CD4-positive, alpha-beta T cell (primary cell): Measurements from ENCODE around the gene VPS51. TPM values are rescaled to one million over a fixed set of nuclear protein-coding genes. Genes with fewer than 3 reads are reported as not detected.

Experiments used
- ATAC-seq: fragments of 200-7000 bp; cut with Tn5 transposase; one replicate; pipeline ENCODE4 v1.10.0; 2022; ENCODE audit warnings: mild to moderate bottlenecking; ENCODE audit not compliant: poor library complexity
- CTCF ChIA-PET: fragments of 350-600 bp; sonication (Branson Sonifier 250); formaldehyde crosslinking; loops from one replicate; lab custom pipeline; 2021; ENCODE audit warnings: antibody characterized with exemption, inconsistent platforms; lab: Charles Lee
- POLR2A ChIA-PET: fragments of 350-600 bp; sonication (Branson Sonifier 250); formaldehyde crosslinking; loops from one replicate; lab custom pipeline; 2021; ENCODE audit warnings: antibody characterized with exemption, inconsistent platforms; lab: Charles Lee
- DNase-seq, 14 experiments: peaks; one replicate each; pipeline ENCODE4 v3.0.0-alpha.2; 2013 to 2020; ENCODE audit warnings: mixed read lengths in 2 of 14
- H3K27ac ChIP-seq, 2 donors: one replicate each; pipeline versions ENCODE4 v1.5.1 to v1.7.0; 2013; ENCODE audit warnings: low read length in 2 of 2, low read depth in 1 of 2, mild to moderate bottlenecking in 1 of 2
- H3K27me3 ChIP-seq, 2 experiments: 1 replicate in 1 of 2; 2 replicates in 1 of 2; pipeline versions ENCODE4 v1.6.1 to v1.7.0; 2013; ENCODE audit warnings: low read length in 2 of 2, control low read depth in 1 of 2, mild to moderate bottlenecking in 1 of 2, moderate library complexity in 1 of 2; ENCODE audit not compliant: insufficient read depth in 2 of 2, control insufficient read depth in 1 of 2
- H3K36me3 ChIP-seq: one replicate; pipeline ENCODE4 v1.6.1; 2013; ENCODE audit warnings: low read length, control low read depth; ENCODE audit not compliant: insufficient read depth
- H3K4me1 ChIP-seq: one replicate; pipeline ENCODE4 v1.6.1; 2013; ENCODE audit warnings: low read length, control low read depth; ENCODE audit not compliant: insufficient read depth
- H3K4me3 ChIP-seq: one replicate; pipeline ENCODE4 v1.5.1; 2013; ENCODE audit warnings: mild to moderate bottlenecking, low read length, moderate library complexity
- H3K9me3 ChIP-seq, 2 experiments: 1 replicate in 1 of 2; 2 replicates in 1 of 2; pipeline versions ENCODE4 v1.6.1 to v1.7.0; 2013; ENCODE audit warnings: low read length in 2 of 2, mild to moderate bottlenecking in 2 of 2, control low read depth in 1 of 2, moderate library complexity in 1 of 2; ENCODE audit not compliant: control insufficient read depth in 1 of 2, insufficient read depth in 1 of 2
- H3K27ac Mint-ChIP-seq: one replicate; pipeline ENCODE4 v1.8.0; 2020; ENCODE audit warnings: mixed read lengths
- H3K27me3 Mint-ChIP-seq: one replicate; pipeline ENCODE4 v1.8.0; 2021; ENCODE audit warnings: mixed read lengths
- H3K36me3 Mint-ChIP-seq: one replicate; pipeline ENCODE4 v1.8.0; 2021; ENCODE audit warnings: low read depth, mixed read lengths
- H3K4me1 Mint-ChIP-seq: one replicate; pipeline ENCODE4 v1.8.0; 2021; ENCODE audit warnings: low read depth, mixed read lengths
- H3K4me3 Mint-ChIP-seq: one replicate; pipeline ENCODE4 v1.8.0; 2020; ENCODE audit warnings: mild to moderate bottlenecking, mixed read lengths
- H3K9me3 Mint-ChIP-seq: one replicate; pipeline ENCODE4 v1.8.0; 2020; ENCODE audit warnings: mixed read lengths
- intact Hi-C, 2 experiments: fragments of 100-400 bp; cut with DNase I in 1 of 2; cut with micrococcal nuclease in 1 of 2; formaldehyde crosslinking; loops; one replicate each; pipeline versions ENCODE4 v1.15.1 to v1.9.0; 2023 to 2025; cut with DNase I, micrococcal nuclease
- total RNA-seq, 174 experiments: library from RNA in 2 of 174; stranded (reverse) in 2 of 174; gene quantifications; one replicate each; pipeline ENCODE4 v1.2.3 and lab custom pipeline; 2021 to 2026
- TF ChIP-seq, protein P1 (sequence below): fragments of 200-600 bp; IDR thresholded peaks from one replicate; pipeline ENCODE4 v1.8.0; 2022; ENCODE audit warnings: antibody characterized with exemption, mild to moderate bottlenecking

Gene VPS51
- total RNA-seq, 2 experiments from 2014 or later, result 243 to 246 TPM

DNA sequence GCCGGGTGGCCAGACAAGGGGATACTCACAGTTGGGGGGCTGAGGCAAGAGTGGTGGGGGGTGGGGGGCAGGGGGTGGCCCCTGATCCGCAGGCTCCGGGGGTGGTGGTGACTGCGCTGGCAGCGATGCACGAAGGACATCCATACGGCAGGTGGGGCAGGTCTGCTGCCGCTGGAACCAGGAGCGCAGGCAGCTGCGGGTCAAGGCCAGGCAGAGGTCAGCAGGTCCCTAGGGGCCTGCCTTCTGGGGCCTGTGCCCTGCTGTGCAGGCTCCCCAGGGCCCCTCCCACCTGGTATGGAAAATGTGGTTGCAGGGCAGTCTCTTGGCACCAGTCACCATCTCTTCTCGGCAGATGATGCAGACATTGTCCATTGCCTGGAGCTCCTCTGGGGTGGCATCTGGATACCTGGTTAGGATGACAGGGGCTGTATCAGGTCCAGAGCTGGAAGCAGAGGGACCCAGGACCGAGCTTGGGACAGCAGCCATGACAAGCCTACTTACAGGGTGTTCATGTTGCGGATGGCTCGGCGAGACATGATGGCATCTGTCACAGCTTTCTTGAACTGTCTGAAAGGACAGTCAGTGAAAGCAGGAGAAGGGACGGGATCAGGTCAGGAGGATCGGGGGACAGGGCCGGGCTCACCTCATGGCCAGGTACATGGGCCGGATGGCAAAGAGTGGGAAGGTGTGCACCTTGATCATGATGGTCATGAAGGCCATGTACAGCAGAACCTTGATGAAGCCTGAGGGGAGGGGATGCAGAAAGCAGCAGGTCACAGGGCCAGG, 34.8 kb downstream of the VPS51 start:
- Mint-ChIP-seq H3K36me3 (peaks cover 93% of the 10 kb centered on the region), H3K27ac (peak overlapping the region; percentile 30), H3K27me3 (no peaks in the 10 kb centered on the region), H3K4me1 (peaks cover 35% of the 10 kb centered on the region), H3K9me3 (no peaks in the 10 kb centered on the region), H3K4me3 (peak overlapping the region; percentile 56)
- Histone ChIP-seq H3K4me1 (peaks cover 38% of the 10 kb centered on the region), H3K4me3 (no peak overlapping the region), H3K36me3 (peaks cover 74% of the 10 kb centered on the region), H3K27ac (no peak overlapping the region), H3K27me3 (no peaks in the 10 kb centered on the region), H3K9me3 (no peaks in the 10 kb centered on the region)
- no peak for ATAC-seq
- DNase-seq, result peak in 1 of 14 experiments; percentile 23
- ChIA-PET CTCF (no interaction called here), POLR2A (interaction anchor here (0.6 to 3.1 kb wide), 3 partner anchors 9 to 352 kb away, joined by 3 to 18 read pairs (median 6); partner anchors contain the start of genes FAU, MRPL49 and TM7SF2)
- TF ChIP-seq, protein P1, sequence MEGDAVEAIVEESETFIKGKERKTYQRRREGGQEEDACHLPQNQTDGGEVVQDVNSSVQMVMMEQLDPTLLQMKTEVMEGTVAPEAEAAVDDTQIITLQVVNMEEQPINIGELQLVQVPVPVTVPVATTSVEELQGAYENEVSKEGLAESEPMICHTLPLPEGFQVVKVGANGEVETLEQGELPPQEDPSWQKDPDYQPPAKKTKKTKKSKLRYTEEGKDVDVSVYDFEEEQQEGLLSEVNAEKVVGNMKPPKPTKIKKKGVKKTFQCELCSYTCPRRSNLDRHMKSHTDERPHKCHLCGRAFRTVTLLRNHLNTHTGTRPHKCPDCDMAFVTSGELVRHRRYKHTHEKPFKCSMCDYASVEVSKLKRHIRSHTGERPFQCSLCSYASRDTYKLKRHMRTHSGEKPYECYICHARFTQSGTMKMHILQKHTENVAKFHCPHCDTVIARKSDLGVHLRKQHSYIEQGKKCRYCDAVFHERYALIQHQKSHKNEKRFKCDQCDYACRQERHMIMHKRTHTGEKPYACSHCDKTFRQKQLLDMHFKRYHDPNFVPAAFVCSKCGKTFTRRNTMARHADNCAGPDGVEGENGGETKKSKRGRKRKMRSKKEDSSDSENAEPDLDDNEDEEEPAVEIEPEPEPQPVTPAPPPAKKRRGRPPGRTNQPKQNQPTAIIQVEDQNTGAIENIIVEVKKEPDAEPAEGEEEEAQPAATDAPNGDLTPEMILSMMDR, result no peak
- intact Hi-C loops, result loop anchor here in 1 of 2 experiments (5.0 kb wide), 1 partner anchor 214 kb away; the partner anchor contains the start of gene ATG2A

GRCh38 chr11:65131417-65131776, 35.4 kb downstream of the VPS51 start:
- H3K9me3 Mint-ChIP-seq, result no peaks in the 10 kb centered on the region
- Histone ChIP-seq H3K4me3 (no peak overlapping the region), H3K27me3 (no peaks in the 10 kb centered on the region), H3K9me3 (no peaks in the 10 kb centered on the region), H3K27ac (no peak overlapping the region), H3K36me3 (peaks cover 68% of the 10 kb centered on the region), H3K4me1 (peaks cover 44% of the 10 kb centered on the region)
- peak overlapping the region; percentile 56 for H3K4me3 Mint-ChIP-seq
- DNase-seq, result peak in 1 of 14 experiments; percentile 16
- H3K27ac Mint-ChIP-seq, result peak overlapping the region; percentile 44
- H3K36me3 Mint-ChIP-seq, result peaks cover 87% of the 10 kb centered on the region
- no peaks in the 10 kb centered on the region for H3K27me3 Mint-ChIP-seq
- POLR2A ChIA-PET, result interaction anchor here (0.6 to 3.1 kb wide), 3 partner anchors 9 to 352 kb away, joined by 3 to 18 read pairs (median 5); partner anchors contain the start of genes FAU, MRPL49 and TM7SF2
- ATAC-seq, result no peak
- TF ChIP-seq, protein P1, result no peak
- CTCF ChIA-PET, result no interaction called here
- intact Hi-C loops, result loop anchor here in 1 of 2 experiments (5.0 kb wide), 1 partner anchor 214 kb away; the partner anchor contains the start of gene ATG2A
- H3K4me1 Mint-ChIP-seq, result peaks cover 40% of the 10 kb centered on the region

DNA sequence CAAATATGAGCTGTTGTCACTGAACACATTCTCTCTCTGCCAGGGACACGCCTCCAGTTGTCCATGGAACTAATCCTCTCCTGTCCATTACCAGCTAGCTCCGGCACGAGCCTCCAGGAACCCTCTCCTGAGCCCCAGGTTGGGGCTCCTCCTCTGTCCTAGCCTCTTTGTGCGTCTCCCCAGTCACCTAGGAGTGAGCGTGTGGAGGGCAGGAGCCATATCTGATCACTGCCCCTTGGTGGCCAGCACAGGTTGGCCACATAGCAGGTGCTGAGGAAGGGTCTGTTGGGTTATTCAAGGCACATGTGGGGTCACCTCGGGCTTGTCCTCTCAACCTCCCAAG, 35.9 kb downstream of the VPS51 start:
- TF ChIP-seq, protein P1, result no peak
- H3K36me3 ChIP-seq, result peaks cover 63% of the 10 kb centered on the region
- H3K27me3 ChIP-seq, result no peaks in the 10 kb centered on the region
- H3K27ac ChIP-seq, result no peak overlapping the region
- H3K9me3 ChIP-seq, result no peaks in the 10 kb centered on the region
- Mint-ChIP-seq H3K9me3 (no peaks in the 10 kb centered on the region), H3K27me3 (no peaks in the 10 kb centered on the region), H3K36me3 (peaks cover 82% of the 10 kb centered on the region), H3K4me3 (peak overlapping the region; percentile 30), H3K27ac (peak overlapping the region; percentile 44), H3K4me1 (peaks cover 45% of the 10 kb centered on the region)
- ChIA-PET POLR2A (interaction anchor here (0.8 to 3.1 kb wide), 2 partner anchors 10 to 20 kb away, joined by 5 to 18 read pairs; partner anchors contain the start of genes FAU, MRPL49 and TM7SF2), CTCF (no interaction called here)
- no peak for ATAC-seq
- intact Hi-C loops, result loop anchor here in 1 of 2 experiments (5.0 kb wide), 1 partner anchor 215 kb away; the partner anchor contains the start of gene ATG2A
- H3K4me3 ChIP-seq, result no peak overlapping the region
- peak in 1 of 14 experiments; percentile 11 for DNase-seq
- H3K4me1 ChIP-seq, result peaks cover 47% of the 10 kb centered on the region
